GM19467 (cell line): Measurements from ENCODE around the gene PPP1R8.
A peak's percentile ranks its signal among the peaks of the same experiment; 100 is the strongest.

Source experiments
- ATAC-seq: cut with Tn5 transposase; IDR thresholded peaks from one replicate; pipeline ENCODE4 v1.9.1; 2021; ENCODE audit warnings: mild to moderate bottlenecking, moderate library complexity; ENCODE audit not compliant: unreplicated experiment

PPP1R8 gene

DNA sequence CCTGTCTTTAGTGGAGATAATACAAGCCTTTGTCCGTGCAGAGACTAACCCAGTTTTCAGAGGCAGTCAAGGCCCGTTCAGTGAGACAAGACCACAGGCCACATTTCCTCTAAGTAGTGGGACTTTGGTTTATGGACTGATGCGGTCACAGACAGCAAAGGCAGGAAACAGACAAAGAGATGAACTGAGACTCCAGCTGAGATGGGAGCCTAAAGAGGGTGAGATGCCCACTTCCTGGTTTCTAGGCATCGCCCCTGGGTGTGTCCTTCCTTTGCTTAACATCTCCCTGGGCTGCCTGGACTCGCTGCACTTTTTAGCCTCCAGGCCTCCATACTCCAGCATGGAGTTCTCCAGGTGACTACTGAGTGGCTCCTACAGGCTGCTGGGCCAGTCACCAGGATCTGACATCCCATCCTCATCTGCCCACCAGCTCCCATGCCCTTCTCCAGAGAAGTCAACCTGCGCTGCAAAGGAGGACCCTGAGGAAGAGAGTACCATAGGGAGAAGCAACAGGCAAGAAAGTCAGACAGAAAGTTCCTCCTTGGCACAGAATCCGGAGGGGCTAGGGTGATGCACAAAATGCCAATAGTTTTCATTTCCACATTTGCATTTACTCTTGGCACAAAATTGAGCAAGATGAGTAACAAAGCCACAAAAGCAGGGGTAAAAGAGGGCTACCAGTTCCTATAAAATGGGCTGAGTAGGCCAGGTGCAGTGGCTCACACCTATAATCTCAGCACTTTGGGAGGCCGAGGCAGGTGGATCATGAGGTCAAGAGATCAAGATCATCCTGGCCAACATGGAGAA, 56.8 kb downstream of the PPP1R8 start:
- no peak for ATAC-seq

DNA sequence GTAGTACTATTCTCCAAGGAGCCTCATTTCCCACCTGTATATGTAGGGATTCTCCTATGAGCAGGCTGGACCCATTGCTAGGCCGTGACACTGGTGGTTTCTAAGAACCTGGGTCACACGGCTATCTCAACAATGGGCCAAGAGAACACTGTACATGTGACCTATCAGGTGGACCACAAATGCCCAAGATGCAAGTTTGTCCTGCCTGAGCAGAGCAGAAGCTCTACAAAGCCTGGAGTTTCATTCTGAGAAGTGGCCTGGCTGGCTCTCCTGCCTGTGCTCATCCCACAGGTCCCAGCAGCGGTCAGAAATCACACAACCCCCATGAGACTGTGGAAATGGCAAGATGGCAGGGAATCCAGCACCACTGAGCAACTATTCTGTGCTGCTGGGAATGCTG, 58.9 kb downstream of the PPP1R8 start:
- no peak for ATAC-seq

DNA sequence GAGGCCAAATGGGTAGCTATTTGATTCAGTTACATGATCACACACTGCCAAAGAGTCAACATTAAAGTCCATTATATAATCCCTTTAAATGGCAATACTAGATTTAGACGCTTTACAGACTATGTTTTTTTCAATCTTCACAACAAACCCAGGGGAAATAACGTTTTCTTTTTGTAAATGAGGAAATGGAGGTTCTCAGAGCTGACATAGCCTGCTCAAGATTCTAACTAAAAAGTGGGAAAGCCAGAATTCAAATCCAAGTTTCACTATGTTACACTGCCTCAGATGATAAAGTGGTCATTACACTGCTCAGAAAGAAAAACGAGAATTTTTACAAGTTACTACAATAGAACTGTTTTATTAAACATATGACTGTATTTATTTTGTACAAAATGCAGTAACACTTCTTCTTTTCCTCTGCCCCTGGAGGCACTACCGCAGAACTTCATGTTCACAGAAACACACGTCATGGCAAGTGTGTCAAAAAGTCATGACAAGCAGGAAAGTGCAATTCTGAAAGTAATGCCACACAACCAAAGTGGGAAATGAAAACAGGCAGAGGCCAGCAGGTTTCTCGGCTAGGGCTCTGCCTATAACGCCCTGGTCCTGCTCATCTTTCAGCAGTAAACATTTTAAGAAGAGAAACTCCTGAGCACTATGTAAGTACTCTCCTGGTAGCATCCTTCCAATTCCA, 60.8 kb downstream of the PPP1R8 start:
- ATAC-seq, result peak; percentile 37

DNA sequence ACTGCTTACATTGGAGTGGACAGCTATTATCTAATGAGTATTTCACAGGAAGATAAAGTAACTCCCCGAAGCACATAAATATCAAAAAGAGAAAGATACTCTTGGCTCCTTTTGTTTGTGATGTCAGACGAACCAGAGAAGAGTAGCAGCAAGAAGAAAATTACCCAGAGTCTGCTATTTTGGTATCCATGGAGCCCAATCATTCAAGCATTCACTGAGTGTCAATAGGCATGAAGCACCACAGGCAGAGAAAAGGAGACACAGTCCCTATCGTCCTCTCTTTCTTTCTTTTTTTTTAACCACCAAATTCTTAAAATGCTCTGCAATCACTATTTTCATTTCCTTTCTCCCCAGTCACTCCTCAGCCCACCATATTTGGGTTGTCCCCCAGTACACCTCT, 63.9 kb downstream of the PPP1R8 start:
- ATAC-seq, result no peak
